Measurements from ENCODE around the gene LPCAT2.

The LPCAT2 gene, protein sequence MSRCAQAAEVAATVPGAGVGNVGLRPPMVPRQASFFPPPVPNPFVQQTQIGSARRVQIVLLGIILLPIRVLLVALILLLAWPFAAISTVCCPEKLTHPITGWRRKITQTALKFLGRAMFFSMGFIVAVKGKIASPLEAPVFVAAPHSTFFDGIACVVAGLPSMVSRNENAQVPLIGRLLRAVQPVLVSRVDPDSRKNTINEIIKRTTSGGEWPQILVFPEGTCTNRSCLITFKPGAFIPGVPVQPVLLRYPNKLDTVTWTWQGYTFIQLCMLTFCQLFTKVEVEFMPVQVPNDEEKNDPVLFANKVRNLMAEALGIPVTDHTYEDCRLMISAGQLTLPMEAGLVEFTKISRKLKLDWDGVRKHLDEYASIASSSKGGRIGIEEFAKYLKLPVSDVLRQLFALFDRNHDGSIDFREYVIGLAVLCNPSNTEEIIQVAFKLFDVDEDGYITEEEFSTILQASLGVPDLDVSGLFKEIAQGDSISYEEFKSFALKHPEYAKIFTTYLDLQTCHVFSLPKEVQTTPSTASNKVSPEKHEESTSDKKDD

DNA sequence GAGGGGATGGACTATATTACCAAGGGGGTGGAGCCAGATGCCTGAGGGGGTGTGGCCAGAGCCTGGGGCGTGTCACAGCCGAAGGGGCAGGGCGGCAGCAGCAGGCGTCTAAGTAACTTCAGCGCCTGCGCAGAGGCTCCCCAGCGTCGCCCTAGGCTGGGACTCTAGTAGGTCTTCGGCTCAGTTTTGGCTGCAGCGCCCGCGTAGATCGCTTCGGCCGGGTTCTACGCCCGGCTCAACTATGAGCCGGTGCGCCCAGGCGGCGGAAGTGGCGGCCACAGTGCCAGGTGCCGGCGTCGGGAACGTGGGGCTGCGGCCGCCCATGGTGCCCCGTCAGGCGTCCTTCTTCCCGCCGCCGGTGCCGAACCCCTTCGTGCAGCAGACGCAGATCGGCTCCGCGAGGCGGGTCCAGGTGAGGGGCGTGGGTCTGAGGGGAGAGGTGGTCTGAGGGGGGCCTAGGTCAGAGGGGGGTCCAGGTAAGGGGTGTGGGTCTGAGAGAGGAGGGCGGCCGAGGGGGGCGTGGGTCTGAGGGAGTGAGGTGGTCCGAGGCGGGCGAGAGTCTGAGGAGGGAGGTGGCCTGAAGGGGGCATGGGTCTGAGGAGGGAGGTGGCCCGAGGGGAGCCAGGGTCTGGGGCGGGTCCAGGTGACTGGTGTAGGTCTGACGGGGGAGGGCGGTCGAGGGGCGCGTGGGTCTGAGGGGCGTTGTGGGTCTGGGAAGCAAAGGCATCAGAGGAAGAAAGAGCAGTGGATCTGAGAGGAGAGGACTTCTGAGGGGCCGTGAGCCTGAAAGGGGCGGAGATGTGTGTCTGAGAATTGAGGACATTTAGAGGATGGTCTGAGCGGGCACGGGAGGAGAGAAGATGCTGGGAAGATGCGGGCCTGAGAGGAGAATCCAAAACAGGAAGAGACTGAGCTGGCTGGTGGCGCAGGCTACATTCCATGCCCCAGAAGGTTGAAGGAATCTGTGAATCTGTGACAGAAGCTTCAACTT lies at the start of gene LPCAT2:
Gene LPCAT2 (plus strand): TSS at position 132 of the 991 bp plus-strand sequence. CDS start 110 bp downstream, at position 242.
- peak; percentile 14 for DNase-seq

DNA sequence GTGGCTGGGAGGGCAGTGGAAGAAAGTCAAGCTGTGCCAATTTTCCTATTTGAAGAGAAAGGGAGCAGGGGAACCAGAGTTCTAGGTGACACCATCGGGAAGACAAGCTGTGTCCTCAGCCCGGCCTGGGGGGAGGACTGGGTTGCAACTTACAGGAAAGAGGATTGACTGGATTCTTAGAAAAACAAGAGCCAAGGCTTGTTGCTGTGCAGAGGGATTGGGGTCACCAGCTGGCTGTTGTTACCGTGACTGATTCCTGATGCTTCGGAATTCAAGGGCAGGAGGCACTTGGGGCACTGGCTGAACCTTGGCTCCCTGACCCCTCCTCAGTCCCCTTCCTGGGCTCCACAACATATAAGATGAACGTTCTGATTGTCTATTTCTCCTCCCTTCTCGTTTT lies 46.6 kb upstream of the LPCAT2 start:
- no peak for DNase-seq

- no peak for DNase-seq
These were observed 44.5 kb upstream of the LPCAT2 start for GRCh38 chr16:55464375-55464774.

- peak; percentile 70 for DNase-seq
These were observed 43.6 kb upstream of the LPCAT2 start for GRCh38 chr16:55465077-55465896.

GRCh38 chr16:55466209-55466608 lies 42.7 kb upstream of the LPCAT2 start:
- DNase-seq: no peak

DNA sequence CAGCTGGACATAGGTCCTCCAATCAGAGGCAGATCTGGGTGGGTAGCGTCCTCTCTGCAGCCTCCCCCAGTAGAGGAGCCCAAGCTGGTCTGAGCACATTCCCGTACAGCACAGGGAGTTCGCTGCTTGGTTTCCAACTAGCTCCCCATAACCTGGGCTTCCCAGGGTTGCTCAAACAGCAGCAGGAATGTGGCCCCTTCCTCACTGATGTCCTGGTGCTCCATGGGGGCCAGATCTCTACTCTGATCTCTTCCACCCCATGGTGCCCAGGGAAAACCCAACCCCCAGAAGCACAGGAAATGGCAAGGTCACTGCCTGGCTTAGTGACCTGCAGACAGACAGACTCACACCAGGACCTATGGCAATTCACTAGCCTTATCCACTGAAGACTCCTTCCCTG lies 41.0 kb upstream of the LPCAT2 start:
- DNase-seq: no peak

DNA sequence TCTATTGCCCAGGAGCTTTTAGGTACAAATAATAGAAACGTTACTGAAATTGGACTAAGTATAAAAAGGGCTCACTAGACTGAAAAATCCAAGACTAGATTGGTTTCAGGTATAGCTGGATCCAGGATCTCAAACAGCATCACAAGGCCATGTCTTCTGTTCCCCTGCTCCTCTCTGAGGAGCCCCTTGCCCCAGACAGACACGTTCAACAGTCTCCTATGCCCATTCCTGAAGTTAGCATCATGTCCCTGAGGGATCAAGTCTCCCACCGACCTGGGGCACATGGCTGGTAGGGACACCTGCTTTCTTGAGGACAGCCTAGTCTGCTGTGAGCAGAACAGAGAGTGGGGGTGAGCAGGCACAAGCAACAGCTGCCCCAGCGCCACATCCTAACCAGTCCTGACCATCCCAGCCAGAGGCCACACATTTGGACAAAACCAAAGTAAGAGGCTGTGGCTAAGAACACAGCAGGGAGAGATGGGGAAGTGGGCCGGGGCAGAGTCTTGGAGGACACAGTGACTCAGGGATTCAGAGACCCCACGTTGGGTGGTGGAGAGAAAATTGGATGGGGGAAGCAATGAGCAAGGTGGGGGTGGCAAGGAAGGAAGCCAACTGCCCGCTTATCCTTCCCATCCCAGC lies 40.4 kb upstream of the LPCAT2 start:
- no peak for DNase-seq

- no peak for DNase-seq
These were observed 38.9 kb upstream of the LPCAT2 start for GRCh38 chr16:55469821-55470532.

DNA sequence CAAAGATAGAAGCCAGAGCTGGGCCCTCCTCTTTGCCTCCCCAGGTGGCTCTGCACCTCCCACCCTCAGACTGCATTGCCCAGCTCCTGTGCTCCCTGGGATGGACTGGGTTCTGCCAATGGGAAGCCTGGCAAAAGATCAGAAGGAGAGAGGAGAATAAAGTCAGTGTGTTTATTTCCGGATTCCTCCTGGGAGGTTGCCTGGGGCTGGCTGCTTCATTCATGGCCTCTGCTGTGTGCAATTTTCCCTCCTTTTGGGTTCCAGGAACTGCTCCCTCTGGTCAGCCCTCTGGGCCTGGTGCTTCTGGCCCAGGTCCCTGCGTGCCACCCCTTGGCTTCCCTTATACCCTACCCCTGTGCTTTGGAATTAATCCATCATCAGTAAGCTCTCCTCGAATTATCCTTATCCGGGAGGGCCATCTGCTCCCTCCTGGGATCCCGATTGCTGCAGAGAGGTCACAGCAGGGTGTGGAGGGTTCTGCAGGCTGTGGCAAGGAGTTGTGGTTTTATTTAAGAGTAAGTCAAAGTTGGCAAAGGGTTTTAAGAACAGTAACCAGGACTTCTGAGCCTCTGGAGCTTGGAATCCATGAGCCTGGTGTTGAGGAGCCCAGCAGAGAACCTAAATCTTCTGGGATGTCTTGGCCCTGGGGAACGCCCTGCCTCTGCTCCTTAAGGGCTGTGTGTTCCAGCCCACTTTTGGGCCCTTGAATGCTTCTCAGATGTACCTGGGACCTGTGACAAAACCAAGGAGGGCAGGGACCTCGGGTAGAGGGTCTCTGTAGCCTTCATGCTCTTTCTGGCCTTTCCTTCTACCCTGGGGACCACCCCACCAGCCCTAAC lies 38.1 kb upstream of the LPCAT2 start:
- no peak for DNase-seq

- no peak for DNase-seq
These were observed 37.3 kb upstream of the LPCAT2 start for GRCh38 chr16:55471448-55472097.

GRCh38 chr16:55473587-55473986 lies 35.3 kb upstream of the LPCAT2 start:
- no peak for DNase-seq

DNA sequence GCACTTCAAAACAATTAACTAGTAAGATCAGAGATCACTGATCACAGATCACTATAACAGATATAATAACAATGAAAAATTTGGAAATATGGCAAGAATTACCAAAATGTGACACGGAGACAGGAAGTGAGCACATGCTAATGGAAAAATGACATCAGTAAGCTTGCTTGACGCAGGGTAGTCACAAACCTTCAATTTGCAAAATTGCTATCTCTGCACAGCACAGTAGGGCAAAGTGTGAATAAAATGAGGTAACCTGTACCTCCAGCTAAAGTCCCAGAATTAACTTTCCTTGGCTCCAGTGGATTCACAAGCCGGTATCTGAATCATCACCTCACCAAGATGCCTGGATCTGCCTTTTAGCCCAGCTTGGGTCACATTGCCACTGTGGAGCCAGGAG lies 34.1 kb upstream of the LPCAT2 start:
- DNase-seq: no peak

DNA sequence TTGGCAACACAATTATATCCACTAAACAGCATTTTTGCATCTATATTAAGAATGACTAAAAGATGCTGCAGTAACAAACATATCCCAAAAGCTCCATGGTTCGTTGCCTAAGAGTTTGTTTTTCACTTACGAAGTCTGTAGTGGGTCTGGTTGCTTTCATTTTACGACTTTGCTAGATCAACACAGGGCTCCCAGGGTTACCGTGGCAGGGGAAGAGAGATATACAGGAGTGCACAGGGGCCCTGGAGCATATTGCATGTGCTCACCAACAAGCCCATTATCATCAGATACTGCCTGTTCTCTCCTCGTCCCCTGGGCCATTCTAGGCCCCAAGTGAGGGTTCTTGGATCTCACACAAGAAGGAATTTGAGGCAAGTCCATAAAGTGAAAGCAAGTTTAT lies 33.0 kb upstream of the LPCAT2 start:
- DNase-seq: no peak

GRCh38 chr16:55476625-55477533 lies 32.0 kb upstream of the LPCAT2 start:
- no peak for DNase-seq

DNA sequence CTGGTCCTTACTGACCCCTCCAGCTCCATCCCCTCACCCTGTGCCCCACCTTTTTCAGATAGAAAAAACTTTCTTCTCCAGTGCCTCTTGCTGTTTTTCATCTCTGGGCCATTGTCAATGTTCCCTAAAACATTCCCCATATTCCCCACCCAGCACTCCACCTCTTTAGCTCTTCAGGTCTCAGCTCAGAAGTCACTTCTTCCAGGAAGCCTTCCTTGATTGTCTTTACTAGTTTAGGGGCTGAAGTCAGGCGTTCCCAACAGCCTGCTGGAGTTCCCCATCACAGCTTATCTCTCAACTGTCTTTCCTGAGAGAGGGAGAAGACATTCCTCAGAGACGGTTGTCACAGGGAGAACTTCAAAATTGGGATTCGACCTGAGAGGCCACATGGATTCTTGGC lies 31.1 kb upstream of the LPCAT2 start:
- no peak for DNase-seq

- no peak for DNase-seq
These were observed 29.9 kb upstream of the LPCAT2 start, which contains the start of gene MMP2 for GRCh38 chr16:55478827-55479429. Gene MMP2, plus strand, starts transcription at chr16:55479198. Its CDS starts 282 bp downstream, at chr16:55479480.

GRCh38 chr16:55479430-55480140 lies 29.3 kb upstream of the LPCAT2 start:
- no peak for DNase-seq

All from NCI-H2171 (cell line).